H7 (cell line): ENCODE measurements around the gene NECAB3. TPM values are rescaled to one million over a fixed set of nuclear protein-coding genes. Genes with fewer than 3 reads are reported as not detected.
A peak's percentile ranks its signal among the peaks of the same experiment; 100 is the strongest.

Source experiments
- DNase-seq: peaks from one replicate; pipeline ENCODE4 v3.0.0; 2012
- H3K27me3 ChIP-seq: 2 replicates; pipeline ENCODE4 v1.6.0; 2011; ENCODE audit warnings: mild to moderate bottlenecking, low read length; ENCODE audit not compliant: control insufficient read depth, insufficient read depth
- H3K36me3 ChIP-seq: replicated peaks from 2 replicates; pipeline ENCODE4 v1.5.1; 2011; ENCODE audit warnings: low read length; ENCODE audit not compliant: control insufficient read depth, insufficient read depth
- H3K4me3 ChIP-seq: 2 replicates; pipeline ENCODE4 v1.5.1; 2011; ENCODE audit warnings: low read depth, mild to moderate bottlenecking, control low read depth, low read length, moderate library complexity; ENCODE audit not compliant: insufficient read depth
- total RNA-seq: library from RNA; depleted of rRNA; stranded (reverse); fragments of >200 nt; shearing (Covaris generic); gene quantifications from 2 replicates; pipeline ENCODE4 v1.2.3, GENCODE V29; 2014

Gene NECAB3
- total RNA-seq, 1 experiment from 2014 or later: 56.7 TPM

- H3K27me3 ChIP-seq: no peaks in the 10 kb centered on the region
- H3K36me3 ChIP-seq: peaks cover 28% of the 10 kb centered on the region
- peak; percentile 54 for DNase-seq
- no peak overlapping the region for H3K4me3 ChIP-seq
Measured at GRCh38 chr20:33676652-33677645, 2.7 kb upstream of the NECAB3 start.

GRCh38 chr20:33676121-33676520 lies 1.9 kb upstream of the NECAB3 start:
- peaks cover 28% of the 10 kb centered on the region for H3K36me3 ChIP-seq
- H3K27me3 ChIP-seq: no peaks in the 10 kb centered on the region
- peak; percentile 55 for DNase-seq
- no peak overlapping the region for H3K4me3 ChIP-seq

GRCh38 chr20:33675136-33675959 lies 1.1 kb upstream of the NECAB3 start:
- Histone ChIP-seq H3K4me3 (peak overlapping the region; percentile 80), H3K27me3 (no peaks in the 10 kb centered on the region), H3K36me3 (peaks cover 29% of the 10 kb centered on the region)
- peak; percentile 54 for DNase-seq

- Histone ChIP-seq H3K36me3 (peaks cover 20% of the 10 kb centered on the region), H3K27me3 (no peaks in the 10 kb centered on the region), H3K4me3 (peak overlapping the region; percentile 80)
- peak; percentile 72 for DNase-seq
Measured at GRCh38 chr20:33673410-33674293, 576 bp downstream of the NECAB3 start.

- DNase-seq: no peak
- H3K4me3 ChIP-seq: peak overlapping the region; percentile 80
- H3K36me3 ChIP-seq: peaks cover 17% of the 10 kb centered on the region
- H3K27me3 ChIP-seq: no peaks in the 10 kb centered on the region
Measured at GRCh38 chr20:33673114-33673409, 1.2 kb downstream of the NECAB3 start.

- H3K36me3 ChIP-seq: peaks cover 13% of the 10 kb centered on the region
- peak overlapping the region; percentile 80 for H3K4me3 ChIP-seq
- H3K27me3 ChIP-seq: peaks cover under 1% of the 10 kb centered on the region; the same call in 1 of the 2 replicates
- peak; percentile 64 for DNase-seq
Measured at GRCh38 chr20:33672426-33673113, 1.7 kb downstream of the NECAB3 start.

- Histone ChIP-seq H3K4me3 (no peak overlapping the region), H3K36me3 (peaks cover 7% of the 10 kb centered on the region)
- DNase-seq: no peak
Measured at GRCh38 chr20:33671573-33672288, 2.5 kb downstream of the NECAB3 start.

GRCh38 chr20:33670715-33671499 lies 3.3 kb downstream of the NECAB3 start:
- no peak for DNase-seq
- Histone ChIP-seq H3K36me3 (peaks cover 4% of the 10 kb centered on the region), H3K4me3 (no peak overlapping the region), H3K27me3 (peaks cover 4% of the 10 kb centered on the region; the same call in 1 of the 2 replicates)

More at GRCh38 chr20:33671573-33672288, 2.5 kb downstream of the NECAB3 start:
- peaks cover 4% of the 10 kb centered on the region; the same call in 1 of the 2 replicates for H3K27me3 ChIP-seq

GRCh38 chr20:33669873-33670640 lies 4.2 kb downstream of the NECAB3 start:
- peaks cover 4% of the 10 kb centered on the region; the same call in 1 of the 2 replicates for H3K27me3 ChIP-seq
- peaks cover 4% of the 10 kb centered on the region for H3K36me3 ChIP-seq
- no peak for DNase-seq
- no peak overlapping the region for H3K4me3 ChIP-seq

GRCh38 chr20:33669224-33669623 lies 5.0 kb downstream of the NECAB3 start:
- H3K27me3 ChIP-seq: peaks cover 4% of the 10 kb centered on the region; the same call in 1 of the 2 replicates
- no peak for DNase-seq
- peaks cover 4% of the 10 kb centered on the region for H3K36me3 ChIP-seq
- no peak overlapping the region for H3K4me3 ChIP-seq

- Histone ChIP-seq H3K27me3 (peaks cover 4% of the 10 kb centered on the region; the same call in 1 of the 2 replicates), H3K36me3 (peaks cover 4% of the 10 kb centered on the region), H3K4me3 (no peak overlapping the region)
- DNase-seq: no peak
Measured at GRCh38 chr20:33668466-33669155, 5.6 kb downstream of the NECAB3 start.
